ENCODE data around the gene ERBB2. TPM values are rescaled to one million over a fixed set of nuclear protein-coding genes. Genes with fewer than 3 reads are reported as not detected.
A peak's percentile ranks its signal among the peaks of the same experiment; 100 is the strongest.

ERBB2 gene
- total RNA-seq, 2 experiments from 2014 or later: 2.4 to 4.6 TPM

GRCh38 chr17:39729280-39729851 is 29.5 kb downstream of the ERBB2 start:
- DNase-seq: peak in 1 of 14 experiments; percentile 12
- H3K4me3 ChIP-seq (ENCODE audit: low read length): peak overlapping the region; percentile 79
- ATAC-seq (ENCODE audit: poor library complexity): no peak
- peaks cover 30% of the 10 kb centered on the region for H3K36me3 ChIP-seq (ENCODE audit: insufficient read depth, low read length)
- peak overlapping the region; percentile 91 for H3K4me3 Mint-ChIP-seq
- H3K9me3 Mint-ChIP-seq: no peaks in the 10 kb centered on the region
- no peak overlapping the region for H3K27ac ChIP-seq (ENCODE audit: low read depth in 1 of 2, low read length in 2 of 2)
- intact Hi-C loops (cut with DNase I, micrococcal nuclease): loop anchor here in 1 of 2 experiments (2.0 to 5.0 kb wide), 2 partner anchors 43 to 92 kb away; partner anchors contain the start of gene STARD3
- H3K4me1 Mint-ChIP-seq (ENCODE audit: low read depth): peaks cover 17% of the 10 kb centered on the region
- peaks cover 23% of the 10 kb centered on the region for H3K4me1 ChIP-seq (ENCODE audit: insufficient read depth, low read length)
- H3K27ac Mint-ChIP-seq: peak overlapping the region; percentile 88
- TF ChIP-seq CTCF (IDR thresholded peaks at IDR 0.05): no peak
- H3K27me3 Mint-ChIP-seq: no peaks in the 10 kb centered on the region
- CTCF ChIA-PET: interaction anchor here (0.7 to 3.6 kb wide), 15 partner anchors 24 to 905 kb away, joined by 3 to 43 read pairs (median 8); partner anchors contain the start of genes IKZF3 and PSMD3
- H3K9me3 ChIP-seq (ENCODE audit: control insufficient read depth in 1 of 2, insufficient read depth in 1 of 2, low read length in 2 of 2): no peaks in the 10 kb centered on the region
- no peaks in the 10 kb centered on the region for H3K27me3 ChIP-seq (ENCODE audit: control insufficient read depth in 1 of 2, insufficient read depth in 2 of 2, low read length in 2 of 2)
- POLR2A ChIA-PET: interaction anchor here (0.7 to 3.3 kb wide), 13 partner anchors 25 to 286 kb away, joined by 3 to 26 read pairs (median 8); partner anchors contain the start of genes CSF3, IKZF3, LRRC3C and ORMDL3
- peaks cover 32% of the 10 kb centered on the region for H3K36me3 Mint-ChIP-seq (ENCODE audit: low read depth)

DNA sequence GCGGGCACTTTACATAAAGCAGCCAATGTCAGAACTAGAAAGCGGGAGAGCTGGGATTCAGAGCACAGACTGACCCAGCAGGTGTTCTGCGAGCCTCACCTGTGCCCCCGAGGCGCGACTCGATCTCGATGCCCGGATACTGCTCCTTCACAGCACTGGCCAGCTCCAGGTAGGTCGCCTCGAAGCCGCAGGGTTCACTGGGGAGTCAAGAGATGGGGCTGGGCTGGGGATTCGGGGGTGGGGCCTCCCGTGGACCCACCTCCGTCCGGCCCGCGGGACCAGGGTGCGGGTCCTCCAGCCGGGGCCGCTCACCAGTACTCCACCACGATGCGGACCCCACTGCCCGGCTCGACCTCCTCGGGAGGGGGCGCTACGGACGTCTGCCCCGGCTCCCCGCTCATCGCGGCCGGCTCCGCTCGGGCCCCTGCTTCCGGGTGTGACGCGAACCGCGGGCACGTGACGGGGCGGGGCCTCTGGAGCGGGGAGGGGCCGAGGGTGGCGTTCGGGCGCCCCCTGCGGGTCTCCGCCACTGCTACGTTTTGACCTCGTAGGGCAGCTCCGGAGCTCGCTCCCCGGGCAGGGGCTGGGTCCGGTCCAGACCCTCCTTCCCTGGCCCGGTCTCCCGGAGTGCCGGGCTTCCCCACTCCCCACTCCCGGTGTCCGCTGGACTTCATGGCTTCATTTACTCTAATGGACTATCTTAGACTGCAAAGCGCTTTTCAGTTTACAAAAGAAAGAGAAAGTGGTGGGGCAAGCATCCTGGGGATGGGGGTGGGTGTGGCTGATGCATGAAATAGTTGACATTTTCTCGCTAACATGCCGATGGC is 30.4 kb downstream of the ERBB2 start, which contains the start of gene MIEN1:
Gene MIEN1 (minus strand): TSS at position 438 of the 827 bp plus-strand sequence. CDS start 37 bp downstream, at position 401.
- ChIA-PET POLR2A (interaction anchor here (0.6 to 3.3 kb wide), 25 partner anchors 12 to 285 kb away, joined by 3 to 26 read pairs (median 4); partner anchors contain the start of genes CDK12, CSF3, IKZF3 and LRRC3C), CTCF (interaction anchor here (0.6 to 3.6 kb wide), 33 partner anchors 9 to 906 kb away, joined by 3 to 43 read pairs (median 5); partner anchors contain the start of genes IKZF3, PGAP3 and PSMD3)
- H3K27ac ChIP-seq (ENCODE audit: low read depth in 1 of 2, low read length in 2 of 2): peak within 1 kb of the TSS; percentile 90 to 91
- H3K27me3 Mint-ChIP-seq: no peaks in the 10 kb centered on the region
- H3K9me3 ChIP-seq (ENCODE audit: control insufficient read depth in 1 of 2, insufficient read depth in 1 of 2, low read length in 2 of 2): no peaks in the 10 kb centered on the region
- H3K27ac Mint-ChIP-seq: peak within 1 kb of the TSS; percentile 88
- intact Hi-C loops (cut with DNase I, micrococcal nuclease): loop anchor here (1.0 to 5.0 kb wide), 7 partner anchors 24 to 196 kb away; partner anchors contain the start of genes IKZF3 (in 1 of the 2) and PGAP3 (in 1 of the 2)
- DNase-seq (peak; percentile 86 to 98 (median 94)), ATAC-seq (ENCODE audit: poor library complexity) (peak; percentile 91)
- no peaks in the 10 kb centered on the region for H3K9me3 Mint-ChIP-seq
- H3K4me3 Mint-ChIP-seq: peak within 1 kb of the TSS; percentile 91
- peaks cover 32% of the 10 kb centered on the region for H3K36me3 Mint-ChIP-seq (ENCODE audit: low read depth)
- H3K36me3 ChIP-seq (ENCODE audit: insufficient read depth, low read length): peaks cover 30% of the 10 kb centered on the region
- H3K4me1 ChIP-seq (ENCODE audit: insufficient read depth, low read length): peaks cover 23% of the 10 kb centered on the region
- peak; percentile 91 for TF ChIP-seq CTCF (IDR thresholded peaks at IDR 0.05)
- H3K4me3 ChIP-seq (ENCODE audit: low read length): peak within 1 kb of the TSS; percentile 79
- H3K27me3 ChIP-seq (ENCODE audit: control insufficient read depth in 1 of 2, insufficient read depth in 2 of 2, low read length in 2 of 2): no peaks in the 10 kb centered on the region
- H3K4me1 Mint-ChIP-seq (ENCODE audit: low read depth): peaks cover 17% of the 10 kb centered on the region

DNA sequence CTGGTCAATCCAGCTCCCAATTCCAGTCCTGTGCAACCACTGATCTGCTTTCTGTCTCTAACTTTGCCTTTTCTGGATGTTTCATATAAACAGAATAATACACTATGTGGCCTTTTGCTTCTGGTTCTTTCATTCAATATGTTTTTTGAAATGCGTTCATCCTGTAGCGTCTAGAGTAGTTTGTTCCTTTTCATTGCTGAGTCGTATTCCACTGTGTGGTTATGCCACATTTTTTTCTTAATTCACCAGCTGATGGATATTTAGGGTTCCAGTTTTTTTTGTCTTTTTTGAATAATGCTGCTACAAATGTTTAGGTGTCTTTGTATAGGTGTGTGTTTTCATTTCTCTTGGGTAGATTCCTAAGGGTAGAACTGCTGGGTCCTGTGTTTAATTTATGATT is 32.7 kb downstream of the ERBB2 start:
- POLR2A ChIA-PET: no interaction called here

More for the DNA sequence above, 32.7 kb downstream of the ERBB2 start:
- H3K27me3 ChIP-seq (ENCODE audit: control insufficient read depth in 1 of 2, insufficient read depth in 2 of 2, low read length in 2 of 2): peaks cover 2 to 6% of the 10 kb centered on the region in 2 experiments
- peak overlapping the region; percentile 68 for H3K27ac Mint-ChIP-seq
- no peaks in the 10 kb centered on the region for H3K9me3 Mint-ChIP-seq
- H3K36me3 ChIP-seq (ENCODE audit: insufficient read depth, low read length): peaks cover 20% of the 10 kb centered on the region
- CTCF ChIA-PET: interaction anchor here (1.0 kb wide), 1 partner anchor 16 kb away, joined by 3 read pairs; no protein-coding TSS in a partner anchor
- H3K4me1 ChIP-seq (ENCODE audit: insufficient read depth, low read length): peaks cover 26% of the 10 kb centered on the region
- intact Hi-C loops (cut with DNase I, micrococcal nuclease): loop anchor here in 1 of 2 experiments (5.0 kb wide), 2 partner anchors 55 to 110 kb away; no protein-coding TSS in a partner anchor
- H3K27me3 Mint-ChIP-seq: no peaks in the 10 kb centered on the region
- ATAC-seq (ENCODE audit: poor library complexity): no peak
- no peak overlapping the region for H3K4me3 ChIP-seq (ENCODE audit: low read length)
- no peak for DNase-seq
- TF ChIP-seq CTCF (IDR thresholded peaks at IDR 0.05): no peak
- peaks cover 17% of the 10 kb centered on the region for H3K4me1 Mint-ChIP-seq (ENCODE audit: low read depth)
- peaks cover 17% of the 10 kb centered on the region for H3K36me3 Mint-ChIP-seq (ENCODE audit: low read depth)
- no peak overlapping the region for H3K27ac ChIP-seq (ENCODE audit: low read depth in 1 of 2, low read length in 2 of 2)
- H3K9me3 ChIP-seq (ENCODE audit: control insufficient read depth in 1 of 2, insufficient read depth in 1 of 2, low read length in 2 of 2): no peaks in the 10 kb centered on the region
- peak overlapping the region; percentile 71 for H3K4me3 Mint-ChIP-seq

Data from CD4-positive, alpha-beta T cell (primary cell).